ENCODE measurements around the gene PDGFB.

The PDGFB gene

GRCh38 chr22:39254789-39255298 is 10.1 kb upstream of the PDGFB start:
- no peak overlapping the region for H3K4me3 ChIP-seq (ENCODE audit: control insufficient read depth, low read depth, low read length)
- TF ChIP-seq, protein P1, sequence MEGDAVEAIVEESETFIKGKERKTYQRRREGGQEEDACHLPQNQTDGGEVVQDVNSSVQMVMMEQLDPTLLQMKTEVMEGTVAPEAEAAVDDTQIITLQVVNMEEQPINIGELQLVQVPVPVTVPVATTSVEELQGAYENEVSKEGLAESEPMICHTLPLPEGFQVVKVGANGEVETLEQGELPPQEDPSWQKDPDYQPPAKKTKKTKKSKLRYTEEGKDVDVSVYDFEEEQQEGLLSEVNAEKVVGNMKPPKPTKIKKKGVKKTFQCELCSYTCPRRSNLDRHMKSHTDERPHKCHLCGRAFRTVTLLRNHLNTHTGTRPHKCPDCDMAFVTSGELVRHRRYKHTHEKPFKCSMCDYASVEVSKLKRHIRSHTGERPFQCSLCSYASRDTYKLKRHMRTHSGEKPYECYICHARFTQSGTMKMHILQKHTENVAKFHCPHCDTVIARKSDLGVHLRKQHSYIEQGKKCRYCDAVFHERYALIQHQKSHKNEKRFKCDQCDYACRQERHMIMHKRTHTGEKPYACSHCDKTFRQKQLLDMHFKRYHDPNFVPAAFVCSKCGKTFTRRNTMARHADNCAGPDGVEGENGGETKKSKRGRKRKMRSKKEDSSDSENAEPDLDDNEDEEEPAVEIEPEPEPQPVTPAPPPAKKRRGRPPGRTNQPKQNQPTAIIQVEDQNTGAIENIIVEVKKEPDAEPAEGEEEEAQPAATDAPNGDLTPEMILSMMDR (conservative IDR thresholded peaks at IDR 0.05; ENCODE audit: control insufficient read depth, insufficient read depth, low read depth, low read length), result no peak
- peak; percentile 38 for DNase-seq (ENCODE audit: low read depth)

- no peak overlapping the region for H3K4me3 ChIP-seq (ENCODE audit: control insufficient read depth, low read depth, low read length)
- TF ChIP-seq, protein P1 (conservative IDR thresholded peaks at IDR 0.05; ENCODE audit: control insufficient read depth, insufficient read depth, low read depth, low read length), result no peak
- no peak for DNase-seq (ENCODE audit: low read depth)
Measured at GRCh38 chr22:39254122-39254521, 9.3 kb upstream of the PDGFB start.

GRCh38 chr22:39253435-39254070 is 8.8 kb upstream of the PDGFB start:
- H3K4me3 ChIP-seq (ENCODE audit: control insufficient read depth, low read depth, low read length), result no peak overlapping the region
- DNase-seq (ENCODE audit: low read depth), result peak; percentile 84
- TF ChIP-seq, protein P1 (conservative IDR thresholded peaks at IDR 0.05; ENCODE audit: control insufficient read depth, insufficient read depth, low read depth, low read length), result no peak

DNA sequence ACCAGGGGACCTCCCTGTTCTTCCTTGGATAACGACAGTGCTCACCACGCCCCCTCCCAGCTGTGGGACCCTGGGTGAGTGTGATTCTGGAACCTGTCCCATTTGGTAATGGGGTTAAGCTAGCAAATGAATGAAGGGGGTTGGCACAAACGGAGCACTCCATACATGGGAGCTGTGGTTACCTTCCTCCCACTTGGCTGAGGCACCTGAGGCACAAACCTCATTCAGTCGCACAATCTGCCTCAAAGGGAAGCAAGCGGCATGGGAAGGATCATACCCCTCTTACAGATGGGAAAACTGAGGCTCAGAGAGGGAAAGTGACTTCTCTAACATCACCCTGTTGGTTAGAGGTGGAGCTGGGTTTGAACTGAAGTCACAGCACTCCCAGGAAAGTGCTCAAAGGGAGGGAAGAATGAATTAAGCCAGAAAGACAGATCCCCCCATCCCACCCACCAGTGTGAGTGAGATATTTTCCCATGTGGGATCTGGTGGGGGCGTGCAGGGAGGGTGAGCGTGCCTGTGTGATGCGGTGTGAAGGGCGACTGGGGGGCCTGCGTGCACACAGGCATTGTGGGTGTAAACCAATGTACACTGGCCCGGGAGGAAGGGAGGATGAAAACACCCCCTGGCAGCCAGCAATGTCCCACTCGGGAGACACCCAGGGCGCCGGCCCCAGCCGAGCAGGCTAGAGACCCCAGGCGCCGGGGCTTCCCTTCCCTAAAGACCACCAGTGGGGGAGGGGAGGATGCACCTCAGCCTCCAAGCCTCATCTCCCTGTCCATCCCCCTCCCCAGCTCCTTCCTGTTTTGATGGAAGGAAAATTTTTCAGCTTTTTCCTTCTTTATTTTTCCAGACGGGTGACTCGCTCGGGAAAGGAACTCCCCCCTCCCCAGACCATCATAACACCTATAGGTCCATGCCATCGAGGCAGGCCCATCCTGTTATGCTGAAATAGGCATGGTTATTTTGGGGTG is 8.0 kb upstream of the PDGFB start:
- peak; percentile 18 for DNase-seq (ENCODE audit: low read depth)
- no peak overlapping the region for H3K4me3 ChIP-seq (ENCODE audit: control insufficient read depth, low read depth, low read length)
- TF ChIP-seq, protein P1 (conservative IDR thresholded peaks at IDR 0.05; ENCODE audit: control insufficient read depth, insufficient read depth, low read depth, low read length), result no peak

DNA sequence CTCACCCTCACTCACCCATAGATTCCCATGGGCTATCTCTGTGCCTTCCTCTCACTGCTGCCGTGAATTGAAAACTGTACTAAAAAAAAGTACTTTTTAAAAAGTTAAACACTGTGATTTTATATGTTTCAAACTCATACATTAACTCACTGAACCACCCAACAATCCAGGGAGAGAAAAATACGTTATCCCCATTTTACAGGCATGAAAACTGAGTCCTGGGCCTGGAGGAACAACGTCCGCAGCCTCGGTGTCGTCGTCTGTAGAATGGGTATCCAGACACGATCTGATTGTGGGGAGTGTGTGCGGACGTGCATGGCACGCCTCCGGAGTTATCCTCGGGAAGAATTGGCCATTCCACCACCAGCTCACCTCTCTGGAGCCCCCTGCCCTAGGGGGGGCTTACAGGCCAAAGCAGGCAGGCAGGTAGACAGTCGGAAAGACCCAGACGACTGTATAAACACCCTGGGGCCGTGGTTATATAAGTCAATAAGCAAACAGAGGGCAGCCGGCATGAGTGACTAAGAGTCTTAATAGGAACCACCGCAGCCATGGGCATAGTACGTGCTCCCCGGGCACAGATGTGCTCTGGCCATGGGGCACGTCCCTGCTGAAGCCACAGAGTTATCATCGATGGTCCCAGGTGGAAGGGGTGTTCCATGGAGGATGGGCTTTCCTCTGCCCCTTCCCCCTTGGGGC is 7.1 kb upstream of the PDGFB start:
- TF ChIP-seq, protein P1 (conservative IDR thresholded peaks at IDR 0.05; ENCODE audit: control insufficient read depth, insufficient read depth, low read depth, low read length), result no peak
- no peak overlapping the region for H3K4me3 ChIP-seq (ENCODE audit: control insufficient read depth, low read depth, low read length)
- DNase-seq (ENCODE audit: low read depth), result no peak

DNA sequence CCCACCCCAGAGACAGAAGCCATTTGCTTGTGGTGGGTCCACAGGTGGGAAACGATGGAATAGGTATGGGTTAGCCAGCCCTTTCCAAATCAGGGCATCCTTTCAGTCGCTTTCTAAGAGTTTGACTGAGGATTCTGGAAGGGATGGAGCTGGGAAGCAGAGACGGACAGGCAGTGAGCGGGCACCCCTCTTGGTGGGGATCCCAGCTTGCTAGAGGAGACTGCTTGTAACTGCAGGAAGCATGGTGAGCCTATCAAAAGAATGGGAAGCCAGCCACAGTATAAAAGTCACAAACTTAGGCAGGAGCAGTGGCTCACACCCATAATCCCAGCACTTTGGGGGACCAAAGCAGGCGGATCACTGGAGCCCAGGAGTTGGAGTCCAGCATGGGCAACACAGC is 6.1 kb upstream of the PDGFB start:
- no peak for DNase-seq (ENCODE audit: low read depth)
- no peak overlapping the region for H3K4me3 ChIP-seq (ENCODE audit: control insufficient read depth, low read depth, low read length)
- TF ChIP-seq, protein P1 (conservative IDR thresholded peaks at IDR 0.05; ENCODE audit: control insufficient read depth, insufficient read depth, low read depth, low read length), result no peak
